ENCODE data around the gene KLHDC4. TPM values are rescaled to one million over a fixed set of nuclear protein-coding genes. Genes with fewer than 3 reads are reported as not detected.

Gene KLHDC4
- total RNA-seq, 2 donors from 2014 or later = 21.8 to 79.4 TPM

DNA sequence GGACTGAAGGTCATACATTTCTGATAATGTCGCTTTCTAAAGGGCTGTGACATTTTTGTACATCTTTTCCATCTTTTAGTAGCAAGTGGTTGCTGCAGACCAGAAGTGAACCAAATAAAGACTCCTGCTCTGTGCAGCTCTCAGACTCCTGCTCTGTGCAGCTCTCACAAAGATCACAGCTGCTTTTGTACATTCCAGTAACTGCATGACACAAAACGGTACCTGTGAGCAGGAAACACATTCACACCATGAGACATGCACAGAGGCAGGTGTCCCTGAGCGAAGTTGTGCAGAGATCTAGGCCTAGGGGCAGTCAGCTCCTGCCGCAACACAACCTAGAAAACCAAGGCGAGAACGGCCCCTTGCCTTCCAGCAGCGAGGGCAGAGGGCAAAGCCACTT is 67.5 kb downstream of the KLHDC4 start:
- Histone ChIP-seq H3K27ac (no peak overlapping the region), H3K36me3 (no peaks in the 10 kb centered on the region)
- no peak for DNase-seq

DNA sequence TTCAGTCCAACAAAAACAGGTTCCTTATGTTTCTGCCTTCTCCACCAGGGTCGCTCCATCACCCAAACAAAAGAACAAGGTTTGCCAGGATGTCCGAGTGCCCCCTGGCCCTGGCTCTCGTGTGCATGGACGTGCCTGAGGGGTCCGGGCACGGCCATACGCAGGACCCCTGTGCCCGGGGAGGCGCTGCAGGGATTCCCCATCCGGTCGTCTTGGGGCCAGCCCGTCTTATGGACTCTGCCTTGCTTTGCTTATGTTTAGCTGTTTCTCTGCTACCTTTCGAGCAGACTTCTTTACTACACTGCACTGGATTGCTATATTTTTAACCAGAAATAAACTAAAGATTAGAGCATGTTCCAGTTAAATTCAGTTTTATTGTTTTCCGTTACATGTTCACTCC is 68.0 kb downstream of the KLHDC4 start:
- no peaks in the 10 kb centered on the region for H3K27me3 ChIP-seq
- intact Hi-C loops (cut with DNase I) = no loop called here
- H3K27ac ChIP-seq = no peak overlapping the region
- no peak for DNase-seq
- H3K9ac ChIP-seq (ENCODE audit: low read depth in 2 of 2, low read length in 2 of 2) = no peak overlapping the region
- H3K36me3 ChIP-seq = no peaks in the 10 kb centered on the region
- TF ChIP-seq, protein P1, sequence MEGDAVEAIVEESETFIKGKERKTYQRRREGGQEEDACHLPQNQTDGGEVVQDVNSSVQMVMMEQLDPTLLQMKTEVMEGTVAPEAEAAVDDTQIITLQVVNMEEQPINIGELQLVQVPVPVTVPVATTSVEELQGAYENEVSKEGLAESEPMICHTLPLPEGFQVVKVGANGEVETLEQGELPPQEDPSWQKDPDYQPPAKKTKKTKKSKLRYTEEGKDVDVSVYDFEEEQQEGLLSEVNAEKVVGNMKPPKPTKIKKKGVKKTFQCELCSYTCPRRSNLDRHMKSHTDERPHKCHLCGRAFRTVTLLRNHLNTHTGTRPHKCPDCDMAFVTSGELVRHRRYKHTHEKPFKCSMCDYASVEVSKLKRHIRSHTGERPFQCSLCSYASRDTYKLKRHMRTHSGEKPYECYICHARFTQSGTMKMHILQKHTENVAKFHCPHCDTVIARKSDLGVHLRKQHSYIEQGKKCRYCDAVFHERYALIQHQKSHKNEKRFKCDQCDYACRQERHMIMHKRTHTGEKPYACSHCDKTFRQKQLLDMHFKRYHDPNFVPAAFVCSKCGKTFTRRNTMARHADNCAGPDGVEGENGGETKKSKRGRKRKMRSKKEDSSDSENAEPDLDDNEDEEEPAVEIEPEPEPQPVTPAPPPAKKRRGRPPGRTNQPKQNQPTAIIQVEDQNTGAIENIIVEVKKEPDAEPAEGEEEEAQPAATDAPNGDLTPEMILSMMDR (IDR thresholded peaks at IDR 0.05) = no peak
- H3K9me3 ChIP-seq = no peaks in the 10 kb centered on the region
- no peaks in the 10 kb centered on the region for H3K4me1 ChIP-seq
- no peak overlapping the region for H3K4me3 ChIP-seq

More for the DNA sequence above, 67.5 kb downstream of the KLHDC4 start:
- TF ChIP-seq, protein P1 (IDR thresholded peaks at IDR 0.05) = no peak
- Histone ChIP-seq H3K4me1 (no peaks in the 10 kb centered on the region), H3K9ac (ENCODE audit: low read depth in 2 of 2, low read length in 2 of 2) (no peak overlapping the region), H3K27me3 (no peaks in the 10 kb centered on the region), H3K9me3 (no peaks in the 10 kb centered on the region), H3K4me3 (no peak overlapping the region)
- intact Hi-C loops (cut with DNase I) = no loop called here

DNA sequence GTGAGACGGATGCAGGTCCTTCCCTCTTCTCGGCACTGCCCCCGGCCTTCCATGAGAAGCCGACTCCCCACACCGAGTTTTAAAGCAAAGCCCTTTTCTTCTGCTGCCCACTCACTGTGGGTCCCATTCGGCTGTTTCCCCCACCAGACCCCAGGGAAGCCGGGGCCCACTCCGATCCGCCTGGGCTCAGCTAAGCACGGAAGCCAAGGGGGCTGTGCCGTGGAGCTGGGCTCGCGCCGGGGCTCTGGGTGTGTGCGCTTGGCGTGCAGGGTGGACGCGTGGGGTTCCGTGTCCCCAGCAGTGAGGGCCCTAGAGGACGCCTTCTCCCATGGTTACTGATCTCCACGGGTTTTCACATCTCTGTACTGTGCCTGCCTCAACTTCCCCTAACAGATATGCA is 68.5 kb downstream of the KLHDC4 start:
- no peak overlapping the region for H3K4me3 ChIP-seq
- DNase-seq = no peak
- no peaks in the 10 kb centered on the region for H3K9me3 ChIP-seq
- H3K9ac ChIP-seq (ENCODE audit: low read depth in 2 of 2, low read length in 2 of 2) = no peak overlapping the region
- H3K27me3 ChIP-seq = no peaks in the 10 kb centered on the region
- TF ChIP-seq, protein P1 (IDR thresholded peaks at IDR 0.05) = no peak
- H3K4me1 ChIP-seq = no peaks in the 10 kb centered on the region
- intact Hi-C loops (cut with DNase I) = no loop called here
- no peaks in the 10 kb centered on the region for H3K36me3 ChIP-seq
- no peak overlapping the region for H3K27ac ChIP-seq

DNA sequence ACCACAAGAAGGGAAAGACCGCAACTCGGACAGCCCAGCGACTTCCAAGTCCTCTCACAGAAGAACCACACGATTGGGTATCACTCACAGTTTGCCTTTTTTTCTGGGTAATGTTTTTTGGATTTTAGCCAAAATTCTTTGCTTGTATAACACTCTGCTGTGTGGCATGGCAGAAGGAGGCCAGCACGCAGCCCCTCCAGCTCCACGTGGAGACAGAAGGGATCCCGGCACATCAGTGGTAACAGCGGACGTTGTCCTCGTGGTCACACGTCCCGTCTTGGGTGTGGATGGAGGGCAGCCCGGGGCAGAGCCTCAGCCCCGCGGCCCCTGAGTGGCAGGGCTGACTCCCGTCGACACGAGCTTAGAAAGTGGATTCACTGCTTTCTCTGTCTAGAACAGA is 69.1 kb downstream of the KLHDC4 start:
- Histone ChIP-seq H3K4me1 (no peaks in the 10 kb centered on the region), H3K9ac (ENCODE audit: low read depth in 2 of 2, low read length in 2 of 2) (no peak overlapping the region), H3K4me3 (no peak overlapping the region), H3K36me3 (no peaks in the 10 kb centered on the region), H3K27ac (no peak overlapping the region), H3K9me3 (no peaks in the 10 kb centered on the region), H3K27me3 (no peaks in the 10 kb centered on the region)
- TF ChIP-seq, protein P1 (IDR thresholded peaks at IDR 0.05) = no peak
- DNase-seq = no peak
- intact Hi-C loops (cut with DNase I) = no loop called here

DNA sequence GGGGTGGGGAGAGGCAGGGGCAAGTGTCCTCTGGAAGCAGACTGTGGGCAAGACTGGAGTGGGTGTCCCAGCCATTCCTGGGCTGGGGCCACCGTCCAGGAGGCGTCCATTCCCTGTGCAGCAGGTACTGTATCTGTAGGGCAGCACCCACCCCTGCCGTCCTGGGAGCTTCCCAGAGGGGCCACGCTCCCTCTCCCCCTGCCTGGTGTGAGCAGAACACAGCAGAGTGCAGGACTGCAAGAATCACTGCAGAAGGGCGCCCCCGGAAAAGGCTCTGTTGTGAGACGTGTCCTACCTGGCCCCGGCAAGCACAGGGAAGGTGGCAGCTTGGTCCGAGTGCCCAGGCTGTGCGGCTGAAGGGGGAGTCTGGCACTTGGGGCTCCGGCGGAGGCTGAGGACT is 70.3 kb downstream of the KLHDC4 start:
- DNase-seq = no peak
- intact Hi-C loops (cut with DNase I) = no loop called here
- no peaks in the 10 kb centered on the region for H3K9me3 ChIP-seq
- no peaks in the 10 kb centered on the region for H3K4me1 ChIP-seq
- H3K9ac ChIP-seq (ENCODE audit: low read depth in 2 of 2, low read length in 2 of 2) = no peak overlapping the region
- H3K27me3 ChIP-seq = no peaks in the 10 kb centered on the region
- H3K4me3 ChIP-seq = no peak overlapping the region
- no peaks in the 10 kb centered on the region for H3K36me3 ChIP-seq
- TF ChIP-seq, protein P1 (IDR thresholded peaks at IDR 0.05) = no peak
- H3K27ac ChIP-seq = no peak overlapping the region
